ENCODE data around the gene RNF130. TPM values are rescaled to one million over a fixed set of nuclear protein-coding genes. Genes with fewer than 3 reads are reported as not detected.

RNF130 gene
- total RNA-seq, 4 donors from 2014 or later = 55.0 to 121 (median 69.4) TPM

DNA sequence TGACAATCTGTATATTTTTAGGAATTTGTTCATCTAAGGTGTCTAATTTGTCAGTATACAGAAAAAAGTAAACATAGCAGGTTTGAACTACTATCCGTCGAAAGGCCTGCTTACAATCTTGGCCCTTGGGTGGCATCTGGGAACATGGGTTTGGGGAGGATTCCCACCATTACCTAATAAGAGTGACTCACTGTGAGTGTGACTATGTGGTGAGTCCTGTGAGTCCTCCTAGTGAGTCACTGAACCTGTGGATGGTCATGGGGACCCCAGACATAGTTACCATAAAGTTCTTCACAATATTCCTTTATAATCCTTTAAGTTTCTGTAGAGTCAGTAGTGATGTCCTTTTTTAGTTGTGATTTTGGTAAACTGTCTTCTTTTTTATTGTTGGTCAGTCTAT is 37.0 kb downstream of the RNF130 start:
- Histone ChIP-seq H3K9me3 (no peaks in the 10 kb centered on the region), H3K4me3 (replicated peaks in 1 of 3) (no peak overlapping the region), H3K27ac (no peak overlapping the region), H3K4me1 (no peaks in the 10 kb centered on the region), H3K27me3 (no peaks in the 10 kb centered on the region), H3K36me3 (no peaks in the 10 kb centered on the region)
- 99% methylated on average over 2 of the region's 2 CpGs for WGBS, 2 donors
- TF ChIP-seq, protein P1, sequence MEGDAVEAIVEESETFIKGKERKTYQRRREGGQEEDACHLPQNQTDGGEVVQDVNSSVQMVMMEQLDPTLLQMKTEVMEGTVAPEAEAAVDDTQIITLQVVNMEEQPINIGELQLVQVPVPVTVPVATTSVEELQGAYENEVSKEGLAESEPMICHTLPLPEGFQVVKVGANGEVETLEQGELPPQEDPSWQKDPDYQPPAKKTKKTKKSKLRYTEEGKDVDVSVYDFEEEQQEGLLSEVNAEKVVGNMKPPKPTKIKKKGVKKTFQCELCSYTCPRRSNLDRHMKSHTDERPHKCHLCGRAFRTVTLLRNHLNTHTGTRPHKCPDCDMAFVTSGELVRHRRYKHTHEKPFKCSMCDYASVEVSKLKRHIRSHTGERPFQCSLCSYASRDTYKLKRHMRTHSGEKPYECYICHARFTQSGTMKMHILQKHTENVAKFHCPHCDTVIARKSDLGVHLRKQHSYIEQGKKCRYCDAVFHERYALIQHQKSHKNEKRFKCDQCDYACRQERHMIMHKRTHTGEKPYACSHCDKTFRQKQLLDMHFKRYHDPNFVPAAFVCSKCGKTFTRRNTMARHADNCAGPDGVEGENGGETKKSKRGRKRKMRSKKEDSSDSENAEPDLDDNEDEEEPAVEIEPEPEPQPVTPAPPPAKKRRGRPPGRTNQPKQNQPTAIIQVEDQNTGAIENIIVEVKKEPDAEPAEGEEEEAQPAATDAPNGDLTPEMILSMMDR (IDR thresholded peaks at IDR 0.05) = no peak
- no peak for TF ChIP-seq POLR2A (IDR thresholded peaks at IDR 0.05)
- DNase-seq = no peak
- intact Hi-C loops (cut with DNase I) = no loop called here

DNA sequence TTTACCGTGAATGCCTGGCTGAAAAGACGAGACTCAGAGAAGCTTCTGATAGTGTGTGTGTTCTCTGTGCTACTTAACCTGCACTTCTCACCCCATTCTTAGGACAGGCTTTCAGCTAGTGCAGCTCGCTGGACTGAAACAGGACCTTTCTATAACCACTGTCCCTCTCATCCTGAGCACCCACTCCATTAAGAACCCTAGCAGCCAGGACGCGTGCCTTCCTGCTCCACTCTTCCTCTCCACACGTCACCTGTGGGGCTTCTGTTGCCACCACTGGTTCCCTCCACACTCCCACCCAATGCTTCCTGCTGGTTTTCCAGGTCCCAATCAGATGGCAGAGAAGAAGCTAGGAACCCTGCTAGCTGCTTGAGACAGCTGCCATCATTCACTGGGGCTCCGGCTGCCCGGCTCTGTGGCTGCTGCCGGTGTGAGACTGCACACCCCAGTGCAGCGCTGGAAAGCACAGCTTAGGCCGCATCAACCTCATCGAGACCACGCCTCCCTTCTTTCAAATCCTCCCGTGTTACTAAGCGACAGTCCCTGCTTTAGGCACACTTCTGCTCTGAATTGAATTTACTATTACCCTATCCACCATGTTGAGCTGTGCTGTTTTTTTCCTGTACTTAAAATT is 44.0 kb downstream of the RNF130 start:
- intact Hi-C loops (cut with DNase I) = no loop called here
- Histone ChIP-seq H3K4me3 (replicated peaks in 1 of 3) (no peak overlapping the region), H3K36me3 (no peaks in the 10 kb centered on the region), H3K9me3 (no peaks in the 10 kb centered on the region), H3K27me3 (no peaks in the 10 kb centered on the region), H3K4me1 (peaks cover 17% of the 10 kb centered on the region in 2 donors), H3K27ac (peak overlapping the region in 2 of 3 donors; percentile 49 to 64)
- TF ChIP-seq, protein P1 (IDR thresholded peaks at IDR 0.05) = no peak
- TF ChIP-seq POLR2A (IDR thresholded peaks at IDR 0.05) = no peak
- peak; percentile 14 to 20 for DNase-seq
- 68 to 74% methylated on average over 15 of the region's 15 CpGs for WGBS, 2 donors

DNA sequence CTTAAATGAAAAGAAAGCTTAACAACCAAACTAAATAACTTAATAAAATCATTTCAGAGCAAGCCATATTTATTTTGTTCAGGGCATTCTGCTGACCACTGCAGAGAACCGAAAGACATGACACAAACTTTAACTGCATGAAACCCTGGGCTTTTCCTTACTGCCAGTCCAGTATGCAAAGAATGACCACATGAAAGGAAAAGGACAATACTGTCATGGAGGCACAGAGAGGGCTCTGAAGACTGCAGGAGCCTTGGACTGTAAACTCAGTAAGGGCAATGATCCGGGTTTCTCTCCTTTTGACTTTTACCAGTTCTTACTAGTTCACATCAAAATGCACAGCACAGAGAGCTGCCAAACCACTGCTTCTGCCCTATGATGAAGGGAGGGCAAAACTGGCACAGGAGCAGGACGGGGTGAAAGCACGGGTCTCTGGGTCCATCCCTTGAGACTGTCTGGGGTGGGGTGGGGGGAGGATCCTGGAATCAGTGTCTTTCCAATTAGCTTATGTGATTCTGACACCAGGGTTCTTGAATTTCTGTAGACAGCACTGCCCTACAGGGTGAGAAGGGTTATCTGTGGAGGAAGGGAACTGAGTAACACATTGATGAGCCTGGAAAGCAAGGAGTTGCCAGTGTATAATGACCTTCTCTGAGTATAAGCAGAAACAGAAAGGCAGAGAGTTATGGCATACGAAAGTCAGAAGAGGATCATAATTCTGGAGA is 44.7 kb downstream of the RNF130 start:
- no peak overlapping the region for H3K4me3 ChIP-seq (replicated peaks in 1 of 3)
- DNase-seq = no peak
- intact Hi-C loops (cut with DNase I) = no loop called here
- WGBS, 2 donors = 58 to 60% methylated on average over 5 of the region's 5 CpGs
- H3K27ac ChIP-seq = peak overlapping the region; percentile 13 to 64 (median 49)
- no peaks in the 10 kb centered on the region for H3K27me3 ChIP-seq
- H3K36me3 ChIP-seq = no peaks in the 10 kb centered on the region
- H3K9me3 ChIP-seq = no peaks in the 10 kb centered on the region
- TF ChIP-seq, protein P1 (IDR thresholded peaks at IDR 0.05) = no peak
- TF ChIP-seq POLR2A (IDR thresholded peaks at IDR 0.05) = no peak
- peaks cover 17% of the 10 kb centered on the region in 2 donors for H3K4me1 ChIP-seq

DNA sequence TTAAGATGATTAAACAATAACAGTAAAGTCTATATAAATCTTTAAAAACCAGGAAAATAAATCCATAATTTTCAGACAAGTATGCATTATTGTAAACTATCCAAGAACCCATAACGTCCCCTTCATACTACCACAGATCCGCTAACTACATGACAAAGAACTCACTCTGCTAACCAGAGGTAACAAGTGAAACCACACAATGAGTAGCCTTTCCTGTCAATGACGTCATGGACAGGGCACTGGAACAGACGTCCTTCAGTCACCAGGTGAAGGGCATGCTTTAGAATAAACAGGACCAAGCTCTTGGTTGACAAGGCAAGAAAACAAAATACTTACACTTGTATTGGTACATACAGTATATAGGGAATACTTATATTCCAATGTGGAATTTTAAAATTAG is 45.2 kb downstream of the RNF130 start:
- TF ChIP-seq POLR2A (IDR thresholded peaks at IDR 0.05) = no peak
- TF ChIP-seq, protein P1 (IDR thresholded peaks at IDR 0.05) = no peak
- Histone ChIP-seq H3K4me3 (replicated peaks in 1 of 3) (no peak overlapping the region), H3K27ac (peak overlapping the region; percentile 13 to 64 (median 49)), H3K36me3 (no peaks in the 10 kb centered on the region), H3K4me1 (peaks cover 17% of the 10 kb centered on the region in 2 donors), H3K27me3 (no peaks in the 10 kb centered on the region), H3K9me3 (no peaks in the 10 kb centered on the region)
- intact Hi-C loops (cut with DNase I) = no loop called here
- 24 to 35% methylated on average over 4 of the region's 4 CpGs for WGBS, 2 donors
- peak; percentile 56 to 59 for DNase-seq

DNA sequence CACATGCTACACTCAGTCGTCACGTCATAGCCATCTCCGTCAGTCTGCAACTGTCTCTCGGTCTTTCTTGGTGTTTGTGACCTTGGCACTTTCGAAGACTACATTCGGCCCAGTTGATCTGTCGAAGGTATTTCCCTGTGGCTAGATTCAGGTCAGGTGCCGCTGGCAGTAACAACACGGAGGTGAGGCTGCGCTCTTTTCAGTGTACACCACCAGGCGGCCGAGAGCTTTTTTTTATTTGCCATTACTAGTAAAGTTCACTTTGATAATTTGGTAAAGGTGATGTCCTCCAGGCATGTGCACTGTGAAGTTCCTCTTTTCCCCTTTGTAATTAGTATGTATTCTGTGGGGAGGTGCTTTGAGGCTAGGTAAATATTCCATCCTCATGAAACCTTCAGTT is 49.7 kb downstream of the RNF130 start:
- no peak for DNase-seq
- H3K4me3 ChIP-seq (replicated peaks in 1 of 3) = no peak overlapping the region
- WGBS, 2 donors = 92 to 98% methylated on average over 12 of the region's 12 CpGs
- H3K27ac ChIP-seq = no peak overlapping the region
- H3K4me1 ChIP-seq = peaks cover 8 to 9% of the 10 kb centered on the region in 2 donors
- no peak for TF ChIP-seq POLR2A (IDR thresholded peaks at IDR 0.05)
- TF ChIP-seq, protein P1 (IDR thresholded peaks at IDR 0.05) = no peak
- intact Hi-C loops (cut with DNase I) = no loop called here
- no peaks in the 10 kb centered on the region for H3K27me3 ChIP-seq
- H3K9me3 ChIP-seq = no peaks in the 10 kb centered on the region
- H3K36me3 ChIP-seq = no peaks in the 10 kb centered on the region
